RKO (cell line): ENCODE measurements around the gene TTC32.
"Not testable (repeated sequence)": the region's sequence is repeated elsewhere in the genome, so short reads cannot be mapped to it uniquely, and the experiment has no call there.

ENCODE experiments used
- DNase-seq: peaks from one replicate; pipeline ENCODE4 v3.0.0-alpha.2; 2016; ENCODE audit warnings: low spot score

Gene TTC32

DNA sequence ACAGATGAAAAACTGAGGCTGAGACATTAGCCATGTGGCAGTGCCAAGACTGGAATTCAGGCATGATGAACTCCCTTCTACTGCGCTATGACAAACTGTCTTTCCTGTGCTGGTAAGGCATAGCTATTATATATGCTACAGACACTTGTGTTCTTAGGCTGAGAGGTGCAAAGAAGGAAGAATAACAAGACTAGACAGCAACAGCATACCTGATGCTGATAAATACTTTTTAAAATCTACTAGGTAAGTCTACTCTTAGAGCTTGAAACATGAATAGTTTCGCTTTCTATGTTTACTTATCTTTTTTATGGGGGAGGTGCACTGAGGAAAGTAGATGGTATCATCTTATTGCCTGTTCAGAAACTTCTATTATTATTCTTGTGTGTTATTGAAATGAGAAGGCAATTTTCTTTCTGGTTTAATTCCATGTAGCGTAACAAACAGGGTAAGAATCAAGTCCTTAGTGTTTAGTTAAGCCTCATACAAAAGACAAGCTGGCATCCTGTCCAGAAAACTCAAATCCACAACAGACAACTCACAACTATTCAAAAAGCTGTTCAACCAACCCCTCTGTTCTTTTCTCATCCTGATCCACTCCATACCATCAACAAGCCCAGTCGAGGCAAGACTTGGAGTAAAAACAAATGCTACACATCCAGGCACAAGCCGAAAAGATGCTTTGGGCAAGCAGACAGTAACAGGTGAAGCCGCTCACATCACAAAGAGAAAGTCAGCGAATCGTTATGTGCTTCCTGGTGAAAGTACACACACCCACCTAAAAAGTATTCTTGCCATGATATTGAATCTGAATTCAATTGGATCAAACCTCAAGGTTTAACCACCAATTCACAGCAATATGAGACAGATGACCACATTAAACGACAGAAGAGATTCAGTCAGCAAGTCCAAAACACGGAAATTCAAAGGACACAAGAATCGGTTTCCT lies 1.5 kb downstream of the TTC32 start:
- peak; percentile 67 for DNase-seq

- DNase-seq, result no peak
Measured at GRCh38 chr2:19898592-19899329, 3.0 kb downstream of the TTC32 start.

- DNase-seq, result no peak
Measured at GRCh38 chr2:19897623-19898245, 4.0 kb downstream of the TTC32 start.

GRCh38 chr2:19895535-19895934 lies 6.2 kb downstream of the TTC32 start:
- DNase-seq, result no peak

GRCh38 chr2:19894134-19894792 lies 7.5 kb downstream of the TTC32 start:
- no peak for DNase-seq

DNA sequence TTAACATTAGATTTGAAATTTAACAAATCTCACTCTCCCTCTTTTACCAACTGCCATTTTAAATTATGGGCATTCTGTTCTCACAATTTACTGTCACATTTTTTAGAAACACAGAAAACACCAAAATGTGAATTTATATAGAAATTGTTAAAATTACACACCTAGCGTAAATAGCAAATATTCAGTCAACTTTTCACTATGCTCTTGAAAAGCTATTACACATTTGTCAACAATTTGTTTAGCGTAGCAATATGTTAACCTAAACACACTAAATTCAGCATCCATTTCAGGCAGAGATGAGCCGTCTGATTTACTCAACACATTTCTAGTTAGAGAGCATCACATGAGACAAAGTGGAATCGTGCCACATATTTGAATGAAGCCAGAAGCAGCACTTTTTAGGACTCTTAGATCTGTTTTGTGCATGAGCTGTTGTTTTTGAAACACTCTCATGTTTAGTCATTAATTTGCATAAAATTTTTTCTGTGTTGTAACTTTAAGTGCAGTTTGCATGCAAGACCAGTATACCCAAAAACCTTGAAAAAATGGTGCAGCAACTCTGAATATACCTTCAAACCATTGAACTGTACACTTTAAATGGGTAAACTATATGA lies 8.2 kb downstream of the TTC32 start:
- DNase-seq, result no peak

GRCh38 chr2:19891971-19892370 lies 9.8 kb downstream of the TTC32 start:
- not testable (repeated sequence) for DNase-seq

DNA sequence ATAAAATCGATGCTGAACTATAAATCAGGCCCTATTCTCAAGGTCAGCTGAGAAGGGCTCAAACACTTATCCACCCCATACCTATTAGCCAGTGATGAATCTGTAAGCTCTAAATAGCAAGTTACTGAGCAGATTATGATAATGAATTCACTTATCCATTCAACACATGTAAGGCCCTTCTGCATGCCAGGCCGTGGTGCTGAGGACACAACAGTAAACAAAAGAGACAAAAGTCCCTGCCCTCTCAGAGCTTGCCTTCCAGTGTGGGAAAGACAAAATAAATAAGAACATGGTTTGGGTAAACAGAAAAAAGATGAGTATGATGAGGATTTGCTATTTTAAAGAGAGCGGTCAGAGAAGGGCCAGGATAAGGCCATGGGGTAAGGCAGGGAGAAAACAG lies 11.7 kb downstream of the TTC32 start:
- no peak for DNase-seq

GRCh38 chr2:19888831-19889230 lies 13.0 kb downstream of the TTC32 start:
- no peak for DNase-seq

DNA sequence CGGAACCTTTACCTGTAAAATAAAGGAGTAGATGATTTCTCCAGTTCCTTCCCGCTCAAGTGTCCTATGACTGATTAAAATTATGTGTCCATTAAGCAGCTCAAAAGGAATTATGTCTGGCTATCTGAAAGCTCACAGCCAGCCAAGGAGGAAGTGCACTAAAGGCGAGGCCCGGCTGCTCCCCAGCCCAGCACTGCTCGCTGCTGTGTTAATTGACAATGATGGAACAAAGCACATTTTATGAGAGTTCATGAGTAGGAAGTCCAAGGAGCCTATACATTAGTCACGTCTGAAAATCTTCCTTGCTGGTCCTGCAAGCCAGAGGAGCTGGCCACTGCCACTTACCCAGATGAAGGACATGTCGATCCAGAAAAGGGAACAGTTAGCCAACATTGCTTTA lies 14.3 kb downstream of the TTC32 start:
- no peak for DNase-seq

DNA sequence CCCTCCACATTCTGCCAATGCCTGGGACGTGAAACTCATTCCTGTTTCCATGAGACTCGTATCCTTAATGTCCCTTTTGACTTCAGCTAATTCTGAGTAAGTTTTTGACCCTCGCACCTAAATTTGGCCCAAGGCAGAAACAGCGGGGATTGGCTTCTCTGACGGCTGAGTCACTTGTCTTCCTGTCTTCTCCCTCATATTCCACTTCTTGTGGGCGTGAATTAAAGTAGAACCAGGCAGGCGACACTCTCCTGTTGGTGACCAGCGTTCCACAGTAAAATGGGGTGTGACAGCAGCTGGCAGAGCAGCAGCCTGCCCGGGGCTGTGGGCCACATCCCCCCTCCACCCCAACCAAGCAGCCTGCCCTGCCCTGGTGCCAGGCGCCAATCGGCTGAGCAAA lies 15.5 kb downstream of the TTC32 start:
- DNase-seq, result no peak

DNA sequence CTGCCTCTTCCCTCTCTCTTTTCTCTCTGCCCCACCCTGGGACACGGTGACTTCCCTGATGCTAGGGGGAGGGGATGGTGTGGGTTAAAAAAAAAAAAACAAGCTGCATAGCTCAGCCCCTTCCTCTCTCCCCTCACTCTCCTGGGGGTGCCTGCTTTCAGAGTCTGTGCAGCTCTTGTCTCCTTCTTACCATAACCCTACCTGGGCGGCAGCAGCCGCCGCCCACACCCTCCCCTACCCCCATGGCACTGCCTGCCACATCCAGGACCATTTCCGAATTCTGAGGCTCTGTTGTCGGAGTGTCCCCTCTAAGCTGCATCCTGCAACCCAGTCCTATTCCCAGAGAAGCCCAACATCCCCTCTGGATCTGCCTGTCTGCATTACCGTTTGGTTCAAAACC lies 16.0 kb downstream of the TTC32 start:
- no peak for DNase-seq

GRCh38 chr2:19883971-19884720 lies 17.6 kb downstream of the TTC32 start:
- DNase-seq, result no peak

GRCh38 chr2:19883486-19883885 lies 18.3 kb downstream of the TTC32 start:
- DNase-seq, result no peak

DNA sequence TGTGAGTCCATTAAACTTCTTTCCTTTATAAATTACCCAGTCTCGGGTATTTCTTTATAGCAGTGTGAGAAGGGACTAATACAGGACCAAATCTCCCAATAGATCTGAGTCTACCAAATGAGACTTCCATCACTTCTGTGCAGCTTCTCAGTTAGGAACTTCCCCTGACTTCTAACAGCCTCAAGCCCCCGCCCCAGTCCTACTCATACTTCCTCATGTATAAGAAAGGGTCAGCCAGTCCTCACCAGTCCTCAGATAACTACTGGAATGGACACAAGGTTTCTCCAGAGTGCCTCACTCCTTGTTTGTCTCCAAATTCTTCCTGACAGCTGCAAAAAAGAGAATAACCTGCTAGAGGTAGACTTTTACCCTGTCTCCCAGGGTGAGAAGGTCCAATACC lies 19.5 kb downstream of the TTC32 start:
- no peak for DNase-seq

DNA sequence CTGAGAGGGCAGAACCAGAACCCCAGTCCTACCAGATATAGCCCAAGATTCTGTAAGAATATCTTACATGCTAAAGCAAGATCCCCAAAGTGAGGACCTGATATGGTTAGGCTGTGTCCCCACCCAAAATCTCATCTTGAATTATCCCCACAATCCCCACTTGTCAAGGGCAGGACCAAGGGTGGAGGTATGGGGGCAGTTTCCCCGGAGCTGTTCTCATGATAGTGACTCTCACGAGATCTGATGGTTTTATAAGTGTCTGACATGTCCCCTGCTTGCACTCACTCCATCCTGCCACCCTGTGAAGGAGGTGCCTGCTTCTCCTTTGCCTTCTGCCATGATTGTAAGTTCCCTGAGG lies 19.9 kb downstream of the TTC32 start:
- no peak for DNase-seq

DNA sequence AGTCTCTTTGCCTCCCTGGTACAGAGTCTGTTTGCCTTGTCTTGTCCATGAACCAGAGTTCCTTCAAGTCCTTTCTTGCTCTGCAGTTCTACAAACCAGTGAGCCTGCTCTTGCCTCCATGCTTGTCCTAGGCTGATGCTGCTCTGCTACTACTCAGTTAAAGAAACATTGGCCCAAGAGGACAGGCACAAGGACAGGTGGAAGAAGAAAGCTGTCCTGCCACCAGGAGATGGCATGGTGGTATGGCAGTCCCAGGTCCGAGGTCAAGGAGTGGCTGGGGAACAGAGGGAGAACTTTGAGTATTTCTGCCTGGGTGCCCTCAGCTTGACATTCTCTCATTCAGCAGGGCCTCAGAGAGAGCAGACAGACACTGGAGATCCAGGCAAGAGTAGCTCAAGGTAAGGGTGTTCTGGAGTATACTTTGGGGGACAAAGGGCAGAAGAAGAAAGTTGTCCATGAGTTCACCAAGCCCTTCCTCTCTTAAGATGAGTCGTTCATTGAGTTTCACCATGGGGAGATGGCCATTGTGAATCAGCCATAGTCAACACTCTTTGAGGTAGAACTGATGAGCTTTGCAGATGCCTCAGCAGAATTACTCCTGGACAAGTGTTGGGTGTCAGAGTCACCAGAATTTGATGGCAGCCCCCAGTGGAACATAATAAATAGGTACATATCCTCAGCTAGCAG lies 20.4 kb downstream of the TTC32 start:
- no peak for DNase-seq

- DNase-seq, result not testable (repeated sequence)
Measured at GRCh38 chr2:19880191-19880590, 21.6 kb downstream of the TTC32 start.

DNA sequence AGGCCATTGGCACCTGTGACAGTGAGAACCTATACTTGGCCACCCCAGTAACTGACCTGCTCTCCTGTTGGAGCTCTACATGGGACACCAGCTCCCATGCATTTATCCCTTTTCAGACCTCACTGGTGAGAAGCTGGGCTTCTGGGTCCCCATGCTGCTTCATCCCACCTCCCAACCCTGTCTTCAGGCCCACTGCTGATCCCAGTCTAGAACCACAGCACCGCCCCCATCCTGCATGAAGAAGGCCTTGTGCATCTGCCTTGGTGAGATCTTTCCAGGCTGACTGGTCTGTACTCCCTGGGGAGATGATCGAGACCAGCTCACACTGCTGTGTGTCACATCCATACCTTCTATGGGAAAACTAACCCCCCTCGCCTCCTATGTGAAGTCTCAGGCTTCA lies 22.7 kb downstream of the TTC32 start:
- no peak for DNase-seq

- DNase-seq, result no peak
Measured at GRCh38 chr2:19878268-19879046, 23.3 kb downstream of the TTC32 start.
